ENCODE data around the gene CAMK2G. TPM values are rescaled to one million over a fixed set of nuclear protein-coding genes. Genes with fewer than 3 reads are reported as not detected.

The CAMK2G gene
- total RNA-seq, 6 experiments from 2014 or later = 8.3 to 10.7 (median 9.4) TPM

DNA sequence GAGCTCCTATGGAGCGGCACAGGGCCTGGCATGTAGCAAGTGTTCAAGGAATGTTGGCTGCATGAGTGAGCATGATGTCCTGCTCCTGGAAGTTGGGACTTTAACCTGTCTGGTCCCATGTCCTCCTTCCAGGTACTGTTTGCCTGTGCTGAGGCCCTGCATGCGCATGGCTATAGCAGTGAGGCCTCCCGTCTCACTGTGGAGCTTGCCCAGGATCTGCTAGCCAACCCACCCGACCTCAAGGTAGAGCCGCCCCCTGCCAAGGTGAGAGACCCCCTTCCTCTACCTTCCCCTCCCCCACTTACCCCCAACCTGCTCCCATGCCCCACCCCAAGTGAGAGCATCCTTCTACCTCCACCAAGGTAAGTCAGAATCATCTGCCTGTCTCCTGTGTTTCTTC, 80.9 kb downstream of the CAMK2G start:
- Histone ChIP-seq H3K27me3 (no peaks in the 10 kb centered on the region), H3K36me3 (peaks cover 0 to 100% (median 60%) of the 10 kb centered on the region in 4 donors), H3K4me3 (no peak overlapping the region), H3K27ac (no peak overlapping the region), H3K9me3 (no peaks in the 10 kb centered on the region), H3K4me1 (no peaks in the 10 kb centered on the region)
- intact Hi-C loops (cut with DNase I) = no loop called here
- peak in 1 of 3 donors; percentile 14 for DNase-seq
- 92% methylated on average over 4 of the region's 5 CpGs for WGBS (ENCODE audit: insufficient coverage, low coverage, low lambda C conversion rate, missing lambda C conversion rate)
- ATAC-seq = no peak
- no peak for TF ChIP-seq POLR2A (IDR thresholded peaks at IDR 0.05)
- TF ChIP-seq, protein P1, sequence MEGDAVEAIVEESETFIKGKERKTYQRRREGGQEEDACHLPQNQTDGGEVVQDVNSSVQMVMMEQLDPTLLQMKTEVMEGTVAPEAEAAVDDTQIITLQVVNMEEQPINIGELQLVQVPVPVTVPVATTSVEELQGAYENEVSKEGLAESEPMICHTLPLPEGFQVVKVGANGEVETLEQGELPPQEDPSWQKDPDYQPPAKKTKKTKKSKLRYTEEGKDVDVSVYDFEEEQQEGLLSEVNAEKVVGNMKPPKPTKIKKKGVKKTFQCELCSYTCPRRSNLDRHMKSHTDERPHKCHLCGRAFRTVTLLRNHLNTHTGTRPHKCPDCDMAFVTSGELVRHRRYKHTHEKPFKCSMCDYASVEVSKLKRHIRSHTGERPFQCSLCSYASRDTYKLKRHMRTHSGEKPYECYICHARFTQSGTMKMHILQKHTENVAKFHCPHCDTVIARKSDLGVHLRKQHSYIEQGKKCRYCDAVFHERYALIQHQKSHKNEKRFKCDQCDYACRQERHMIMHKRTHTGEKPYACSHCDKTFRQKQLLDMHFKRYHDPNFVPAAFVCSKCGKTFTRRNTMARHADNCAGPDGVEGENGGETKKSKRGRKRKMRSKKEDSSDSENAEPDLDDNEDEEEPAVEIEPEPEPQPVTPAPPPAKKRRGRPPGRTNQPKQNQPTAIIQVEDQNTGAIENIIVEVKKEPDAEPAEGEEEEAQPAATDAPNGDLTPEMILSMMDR (IDR thresholded peaks at IDR 0.05) = no peak

DNA sequence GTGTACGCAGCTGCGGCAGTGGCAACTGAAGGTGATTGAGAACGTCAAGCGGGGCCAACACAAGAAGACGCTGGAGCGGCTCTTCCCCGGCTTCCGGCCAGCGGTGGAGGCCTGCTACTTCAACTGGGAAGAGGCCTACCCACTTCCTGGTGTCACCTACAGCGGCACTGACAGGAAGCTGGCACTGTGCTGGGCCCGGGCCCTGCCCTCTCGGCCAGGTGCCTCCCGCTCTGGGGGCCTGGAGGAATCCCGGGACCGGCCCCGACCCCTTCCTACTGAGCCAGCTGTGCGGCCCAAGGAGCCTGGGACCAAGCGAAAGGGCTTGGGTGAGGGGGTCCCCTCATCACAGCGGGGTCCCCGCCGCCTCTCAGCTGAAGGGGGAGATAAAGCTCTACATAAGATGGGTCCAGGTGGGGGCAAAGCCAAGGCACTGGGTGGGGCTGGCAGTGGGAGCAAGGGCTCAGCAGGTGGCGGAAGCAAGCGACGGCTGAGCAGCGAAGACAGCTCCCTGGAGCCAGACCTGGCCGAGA, 82.4 kb downstream of the CAMK2G start:
- Histone ChIP-seq H3K4me3 (no peak overlapping the region), H3K9me3 (no peaks in the 10 kb centered on the region), H3K36me3 (peaks cover 0 to 84% (median 53%) of the 10 kb centered on the region in 4 donors), H3K4me1 (peaks cover 0 to 12% (median 4%) of the 10 kb centered on the region in 4 donors), H3K27ac (no peak overlapping the region), H3K27me3 (no peaks in the 10 kb centered on the region)
- intact Hi-C loops (cut with DNase I) = no loop called here
- 86% methylated on average over 8 of the region's 26 CpGs for WGBS (ENCODE audit: insufficient coverage, low coverage, low lambda C conversion rate, missing lambda C conversion rate)
- TF ChIP-seq, protein P1 (IDR thresholded peaks at IDR 0.05) = no peak
- no peak for TF ChIP-seq POLR2A (IDR thresholded peaks at IDR 0.05)
- DNase-seq (peak in 1 of 3 donors; percentile 18), ATAC-seq (no peak)

DNA sequence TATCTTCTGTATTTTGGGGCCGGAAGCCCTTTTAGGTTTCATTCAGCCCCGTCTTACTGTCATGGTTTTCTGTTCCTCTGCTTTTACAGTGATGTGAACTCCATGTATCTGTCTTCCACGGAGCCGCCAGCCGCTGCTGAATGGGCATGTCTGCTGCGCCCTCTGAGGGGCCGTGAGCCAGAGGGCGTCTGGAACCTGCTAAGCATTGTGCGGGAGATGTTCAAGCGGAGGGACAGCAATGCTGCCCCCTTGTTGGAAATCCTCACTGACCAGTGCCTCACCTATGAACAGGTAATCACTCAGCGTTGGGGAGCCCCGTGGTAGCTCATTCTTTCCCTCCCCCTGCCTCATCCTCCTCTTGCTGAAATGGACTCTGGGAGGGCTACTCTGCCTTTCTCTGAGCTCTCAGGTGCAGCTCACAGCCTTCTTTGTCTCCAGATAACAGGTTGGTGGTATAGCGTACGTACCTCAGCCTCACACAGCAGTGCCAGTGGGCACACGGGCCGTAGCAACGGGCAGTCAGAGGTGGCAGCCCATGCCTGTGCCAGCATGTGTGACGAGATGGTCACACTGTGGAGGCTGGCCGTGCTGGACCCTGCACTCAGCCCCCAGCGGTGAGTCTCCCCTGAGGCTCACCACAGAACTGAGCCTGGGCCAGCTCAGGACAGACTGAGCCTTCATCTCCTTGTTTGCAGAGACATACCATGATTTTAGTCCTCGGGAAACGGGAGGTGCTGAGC, 83.3 kb downstream of the CAMK2G start:
- Histone ChIP-seq H3K4me1 (peaks cover 0 to 16% (median 5%) of the 10 kb centered on the region in 4 donors), H3K36me3 (peaks cover 0 to 76% (median 50%) of the 10 kb centered on the region in 4 donors), H3K27ac (no peak overlapping the region), H3K27me3 (no peaks in the 10 kb centered on the region), H3K9me3 (no peaks in the 10 kb centered on the region), H3K4me3 (no peak overlapping the region)
- TF ChIP-seq POLR2A (IDR thresholded peaks at IDR 0.05) = no peak
- TF ChIP-seq, protein P1 (IDR thresholded peaks at IDR 0.05) = no peak
- intact Hi-C loops (cut with DNase I) = no loop called here
- 84% methylated on average over 12 of the region's 22 CpGs for WGBS (ENCODE audit: insufficient coverage, low coverage, low lambda C conversion rate, missing lambda C conversion rate)
- DNase-seq (no peak), ATAC-seq (no peak)

DNA sequence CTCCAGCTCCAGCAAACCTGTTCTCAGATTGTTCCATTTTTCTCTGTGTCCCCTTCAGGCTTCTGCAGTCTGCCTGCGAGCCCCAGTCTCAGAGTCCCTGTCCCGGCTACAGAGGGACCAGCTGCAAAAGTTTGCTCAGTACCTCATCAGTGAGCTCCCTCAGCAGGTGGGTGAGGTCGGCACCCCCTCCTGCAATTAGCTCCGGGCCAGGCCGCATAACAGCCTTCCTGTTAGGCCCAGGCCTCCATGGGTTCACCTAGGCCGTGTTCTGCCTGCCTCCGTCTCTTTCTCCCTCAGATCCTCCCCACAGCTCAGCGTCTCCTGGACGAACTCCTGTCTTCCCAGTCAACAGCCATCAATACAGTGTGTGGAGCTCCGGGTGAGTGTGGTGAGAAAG, 84.7 kb downstream of the CAMK2G start:
- H3K9me3 ChIP-seq = no peaks in the 10 kb centered on the region
- ATAC-seq (no peak), DNase-seq (no peak)
- H3K4me3 ChIP-seq = no peak overlapping the region
- H3K27me3 ChIP-seq = no peaks in the 10 kb centered on the region
- H3K4me1 ChIP-seq = peaks cover 0 to 20% (median 7%) of the 10 kb centered on the region in 4 donors
- no peak overlapping the region for H3K27ac ChIP-seq
- peaks cover 0 to 62% (median 41%) of the 10 kb centered on the region in 4 donors for H3K36me3 ChIP-seq
- intact Hi-C loops (cut with DNase I) = no loop called here
- 100% methylated on average over 1 of the region's 10 CpGs for WGBS (ENCODE audit: insufficient coverage, low coverage, low lambda C conversion rate, missing lambda C conversion rate)
- TF ChIP-seq POLR2A (IDR thresholded peaks at IDR 0.05) = no peak
- TF ChIP-seq, protein P1 (IDR thresholded peaks at IDR 0.05) = no peak

All from right lobe of liver (tissue), 6 donors.